Erythroblast (primary cell): ENCODE results near the gene NCAM2.

ENCODE experiments used
- GATA1 ChIP-seq: IDR thresholded peaks from 2 replicates; pipeline ENCODE4 v1.6.1; 2011; ENCODE audit warnings: low read depth, mild to moderate bottlenecking, control low read depth, low read length, moderate library complexity
- POLR2A ChIP-seq: IDR thresholded peaks from 2 replicates; pipeline ENCODE4 v1.6.1; 2011; ENCODE audit warnings: mild to moderate bottlenecking, low read length

DNA sequence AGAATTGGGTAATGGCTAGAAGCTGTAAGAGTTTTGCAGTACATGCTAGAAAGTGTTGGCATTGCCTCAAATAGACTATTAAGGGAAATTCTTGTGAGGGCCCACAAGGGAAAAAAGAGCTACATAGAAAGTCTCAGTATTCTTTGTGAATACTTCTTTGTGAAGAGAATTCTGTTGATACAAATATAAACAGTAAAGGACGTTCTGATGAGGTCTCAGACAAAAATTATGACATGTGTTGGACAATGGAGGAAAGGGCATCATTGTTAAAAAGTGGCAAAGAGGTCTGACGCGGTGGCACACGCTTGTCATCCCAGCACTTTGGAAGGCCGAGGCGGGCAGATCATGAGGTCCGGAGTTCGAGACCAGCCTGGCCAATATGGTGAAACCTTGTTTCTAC is 458.9 kb downstream of the NCAM2 start:
- TF ChIP-seq POLR2A (no peak), GATA1 (no peak)
